GM18868 (cell line): ENCODE data around the gene PARP9.
"Not testable (repeated sequence)": the region's sequence is repeated elsewhere in the genome, so short reads cannot be mapped to it uniquely, and the experiment has no call there.

Experiments used
- ATAC-seq: cut with Tn5 transposase; IDR thresholded peaks from one replicate; pipeline ENCODE4 v1.9.1; 2021; ENCODE audit warnings: mild to moderate bottlenecking, moderate library complexity; ENCODE audit not compliant: unreplicated experiment

PARP9 gene

DNA sequence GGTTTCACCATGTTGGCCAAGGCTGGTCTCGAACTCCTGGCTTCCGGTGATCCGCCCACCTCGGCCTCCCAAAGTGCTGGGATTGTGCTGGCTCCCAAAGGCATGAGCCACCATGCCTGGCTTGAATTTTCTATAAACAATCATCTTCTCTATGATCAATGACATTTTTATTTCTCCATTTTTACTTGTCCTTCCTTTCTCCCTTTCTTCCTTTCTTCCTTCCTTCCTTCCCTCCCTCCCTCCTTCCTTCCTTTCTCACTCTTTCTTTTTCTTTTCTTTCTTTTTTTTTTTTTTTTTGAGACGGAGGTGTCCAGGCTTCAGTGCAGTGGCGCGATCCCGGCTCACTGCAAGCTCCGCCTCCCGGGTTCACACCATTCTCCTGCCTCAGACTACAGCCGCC lies 40.8 kb downstream of the PARP9 start:
- no peak for ATAC-seq

DNA sequence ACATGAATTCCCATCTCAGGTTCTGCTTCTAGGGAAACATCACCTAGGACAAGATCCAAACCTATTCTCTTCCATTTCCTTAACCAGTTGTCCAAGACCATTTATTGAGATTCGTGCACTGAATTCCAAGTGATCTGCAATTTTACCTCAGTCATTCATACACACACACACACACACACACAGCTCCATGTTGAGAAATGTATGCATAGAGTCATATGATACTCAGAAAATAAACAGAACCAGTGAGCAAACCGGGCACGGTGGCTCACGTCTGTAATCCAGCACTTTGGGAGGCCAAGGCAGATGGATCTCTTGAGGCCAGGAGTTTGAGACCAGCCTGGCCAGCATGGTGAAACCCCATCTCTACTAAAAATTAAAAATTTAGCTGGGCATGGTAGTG lies 43.2 kb downstream of the PARP9 start:
- ATAC-seq, result no peak

DNA sequence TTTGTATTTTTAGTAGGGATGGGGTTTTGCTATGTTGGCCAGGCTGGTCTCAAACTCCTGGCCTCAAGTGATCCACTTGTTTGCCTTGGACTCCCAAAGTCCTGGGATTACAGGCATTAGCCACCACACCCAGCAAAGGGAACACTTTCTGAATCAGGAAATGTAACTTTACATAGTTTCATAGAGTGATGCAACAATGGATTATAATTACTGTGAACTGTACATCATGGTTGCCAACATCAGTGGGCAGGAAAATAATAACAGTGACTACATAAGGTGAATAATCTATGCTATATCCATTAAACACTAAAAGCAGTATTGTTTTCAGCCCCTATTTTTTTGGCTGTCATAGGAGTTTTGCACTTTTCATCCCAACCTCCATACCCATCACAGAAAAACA lies 44.4 kb downstream of the PARP9 start:
- no peak for ATAC-seq

DNA sequence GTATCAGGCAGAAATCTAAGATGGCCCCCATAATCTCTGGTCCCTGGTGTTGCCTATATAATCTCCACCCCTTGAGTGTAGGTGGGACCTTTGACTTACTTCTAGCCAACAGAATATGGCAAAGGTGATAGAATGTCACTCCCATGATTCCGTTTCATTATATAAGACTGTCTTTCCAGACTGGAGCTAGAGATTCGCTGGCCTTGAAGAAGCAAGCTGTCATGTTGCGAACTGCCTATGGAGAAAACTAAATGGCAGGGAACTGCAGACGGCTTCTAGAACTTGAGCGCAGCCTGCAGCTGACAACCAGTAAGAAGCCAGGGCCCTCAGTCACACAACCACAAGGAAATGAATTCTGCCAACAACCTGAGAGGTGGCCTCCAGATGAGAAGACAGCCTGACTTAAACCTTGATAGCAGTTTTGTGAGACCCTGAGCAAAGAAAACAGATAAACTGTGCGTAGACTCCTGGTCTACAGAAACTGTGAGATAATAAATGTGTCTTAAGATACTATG lies 47.2 kb downstream of the PARP9 start:
- no peak for ATAC-seq

GRCh38 chr3:122515870-122516269 lies 48.2 kb downstream of the PARP9 start:
- no peak for ATAC-seq

DNA sequence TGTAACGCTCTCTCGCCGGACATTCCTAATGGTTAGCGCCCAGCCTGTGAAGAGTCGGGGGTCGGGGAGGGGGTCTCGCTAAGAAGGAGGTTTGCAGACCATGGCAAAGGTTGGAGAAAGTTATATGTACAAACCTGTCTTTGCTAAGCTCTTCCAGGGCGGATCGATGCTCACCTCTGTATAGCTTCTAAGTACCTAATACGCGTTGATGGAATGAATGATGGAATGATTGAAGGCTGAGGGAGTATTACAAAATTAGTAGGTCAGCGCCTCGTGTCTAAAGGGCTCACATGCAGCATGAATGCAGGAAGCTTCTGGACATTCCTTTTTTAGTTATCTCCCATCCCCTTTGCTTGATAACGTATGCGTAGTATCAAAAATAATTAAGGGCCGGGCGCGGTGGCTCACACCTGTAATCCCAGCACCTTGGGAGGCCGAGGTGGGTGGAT lies 49.1 kb downstream of the PARP9 start:
- no peak for ATAC-seq

DNA sequence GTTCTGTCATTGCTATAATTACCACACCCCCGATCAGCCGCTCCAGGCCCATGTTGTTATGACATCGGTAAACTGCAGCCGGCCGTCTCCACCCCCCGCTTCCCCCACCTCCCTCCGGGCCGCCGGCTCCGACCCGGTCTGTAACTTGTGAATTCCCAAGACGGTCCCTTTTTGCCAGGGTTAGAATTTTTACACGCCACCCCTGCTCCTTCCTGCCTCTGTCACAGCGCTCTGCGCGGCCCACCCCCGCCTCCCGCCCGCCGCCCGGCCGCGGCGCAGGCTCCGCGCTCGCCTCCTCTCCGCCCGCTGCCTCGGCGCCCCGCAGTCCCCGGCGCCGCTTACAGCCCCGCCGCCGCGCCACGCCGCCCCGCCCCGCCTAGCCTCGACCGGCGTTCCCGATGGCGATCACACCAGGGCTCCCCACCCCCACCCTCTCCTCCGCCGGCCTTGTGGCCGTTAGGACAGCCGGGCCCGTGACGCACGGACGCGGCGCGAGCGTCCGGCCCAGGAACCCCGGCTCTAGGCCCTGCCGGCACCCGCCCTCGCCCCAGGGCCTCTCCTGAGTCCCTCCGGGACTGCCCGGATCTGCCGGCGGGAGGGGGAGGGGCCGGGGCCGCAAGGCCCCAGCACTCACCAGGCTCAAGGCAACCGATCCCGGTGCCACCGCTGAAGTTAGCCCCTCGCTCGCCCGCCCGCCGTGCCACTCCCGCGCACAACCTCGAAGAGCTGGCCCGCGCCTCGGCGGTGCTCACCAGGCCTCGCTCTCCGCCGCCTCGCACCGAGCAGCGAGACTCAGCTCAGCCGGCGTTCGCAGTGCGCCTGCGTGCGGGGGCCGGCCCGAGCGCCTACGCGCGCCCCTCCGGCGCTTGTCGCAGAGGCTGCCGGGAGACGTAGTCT lies 49.7 kb downstream of the PARP9 start, which contains the start of gene KPNA1:
KPNA1 (minus strand) TSS at position 817 of the 897 bp plus-strand sequence. CDS start 18,374 bp downstream, outside the sequence.
- ATAC-seq, result peak; percentile 87

GRCh38 chr3:122513386-122514122 lies 50.5 kb downstream of the PARP9 start:
- no peak for ATAC-seq

DNA sequence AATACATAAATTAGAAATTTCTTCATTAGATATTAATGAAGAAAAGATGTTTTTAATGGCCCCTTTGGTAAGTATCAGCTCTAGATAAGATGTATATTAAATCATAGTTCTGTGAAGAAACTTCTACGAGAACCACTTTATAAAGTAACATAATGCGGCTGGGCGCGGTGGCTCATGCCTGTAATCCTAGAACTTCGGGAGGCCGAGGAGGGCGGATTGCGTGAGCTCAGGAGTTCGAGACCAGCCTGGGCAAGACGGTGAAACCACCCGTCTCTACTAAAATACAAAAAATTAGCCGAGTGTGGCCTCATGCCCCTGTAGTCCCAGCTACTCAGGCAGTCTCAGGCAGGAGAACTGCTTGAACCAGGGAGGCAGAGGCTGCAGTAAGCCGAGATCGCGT lies 51.8 kb downstream of the PARP9 start:
- no peak for ATAC-seq

- no peak for ATAC-seq
These were observed 53.1 kb downstream of the PARP9 start for GRCh38 chr3:122510878-122511535.

DNA sequence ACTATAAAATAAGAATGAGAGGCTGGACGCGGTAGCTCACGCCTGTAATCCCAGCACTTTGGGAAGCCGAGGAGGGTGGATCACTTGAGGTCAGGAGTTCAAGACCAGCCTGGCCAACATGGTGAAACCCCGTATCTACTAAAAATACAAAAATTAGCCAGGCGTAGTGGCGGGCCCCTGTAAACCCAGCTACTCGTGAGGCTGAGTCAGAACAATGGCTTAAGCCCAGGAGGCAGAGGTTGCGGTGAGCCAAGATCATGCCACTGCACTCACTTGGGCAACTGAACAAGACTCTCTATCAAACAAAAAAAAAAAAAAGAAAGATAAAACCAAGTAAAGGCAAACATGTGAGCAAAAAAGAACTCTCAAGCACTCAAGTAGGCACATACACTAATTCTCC lies 55.2 kb downstream of the PARP9 start:
- ATAC-seq, result peak; percentile 82

DNA sequence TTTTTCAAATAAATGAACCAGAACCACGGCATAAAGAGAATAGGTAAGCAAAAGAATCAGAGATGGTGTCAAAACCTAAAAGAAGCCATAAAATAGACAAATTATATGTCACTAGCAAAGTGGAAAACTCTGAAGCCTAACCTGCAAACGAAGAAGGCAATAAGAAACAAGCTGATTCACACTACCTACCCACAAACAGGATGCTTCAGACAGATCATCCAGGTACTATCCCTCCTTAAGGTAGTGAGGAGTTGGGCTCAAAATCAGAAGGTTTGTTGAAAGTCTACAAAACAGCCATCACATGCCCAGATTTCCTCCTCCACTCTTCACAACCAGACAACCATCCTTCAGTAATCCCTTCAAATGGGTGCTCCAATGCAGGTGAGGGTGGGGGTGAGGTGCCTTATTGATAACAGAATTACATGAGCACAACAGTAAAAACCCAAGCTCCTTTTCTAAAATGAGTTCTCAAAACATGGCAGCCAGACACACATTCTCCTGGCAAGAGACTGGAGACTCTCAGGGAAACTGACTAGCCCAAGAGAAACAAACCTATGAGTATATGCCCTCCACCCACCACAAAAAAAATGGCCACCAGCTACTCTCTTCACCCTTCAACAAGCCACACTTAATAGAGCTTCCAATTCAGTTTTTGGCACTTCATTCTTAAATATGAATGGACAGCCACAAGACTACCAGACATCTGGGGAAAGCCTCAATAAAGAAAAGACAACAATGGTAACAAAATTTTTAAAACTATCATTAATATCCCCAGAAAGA lies 55.8 kb downstream of the PARP9 start:
- no peak for ATAC-seq

- no peak for ATAC-seq
These were observed 57.6 kb downstream of the PARP9 start for GRCh38 chr3:122506450-122506849.

DNA sequence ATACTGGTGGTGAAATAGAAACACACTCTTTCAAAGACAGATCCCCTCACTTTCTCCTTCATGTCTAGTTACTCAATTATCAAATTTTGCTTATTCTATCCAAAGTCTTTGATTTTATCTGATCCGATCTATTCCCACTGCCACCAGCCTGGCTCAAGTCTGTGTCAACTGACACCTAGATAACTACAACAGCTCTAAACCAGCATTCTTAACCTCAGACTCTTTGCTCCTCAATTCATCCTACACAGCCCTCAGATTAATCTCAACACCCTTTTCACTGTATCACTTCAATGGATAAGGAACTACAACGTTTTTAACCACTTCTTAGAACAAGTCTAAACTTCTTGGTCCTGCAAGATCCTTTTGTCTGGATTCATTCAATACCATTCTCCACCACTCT lies 58.4 kb downstream of the PARP9 start:
- ATAC-seq, result no peak

GRCh38 chr3:122502941-122503340 lies 61.2 kb downstream of the PARP9 start:
- no peak for ATAC-seq

GRCh38 chr3:122502139-122502538 lies 62.0 kb downstream of the PARP9 start:
- no peak for ATAC-seq

DNA sequence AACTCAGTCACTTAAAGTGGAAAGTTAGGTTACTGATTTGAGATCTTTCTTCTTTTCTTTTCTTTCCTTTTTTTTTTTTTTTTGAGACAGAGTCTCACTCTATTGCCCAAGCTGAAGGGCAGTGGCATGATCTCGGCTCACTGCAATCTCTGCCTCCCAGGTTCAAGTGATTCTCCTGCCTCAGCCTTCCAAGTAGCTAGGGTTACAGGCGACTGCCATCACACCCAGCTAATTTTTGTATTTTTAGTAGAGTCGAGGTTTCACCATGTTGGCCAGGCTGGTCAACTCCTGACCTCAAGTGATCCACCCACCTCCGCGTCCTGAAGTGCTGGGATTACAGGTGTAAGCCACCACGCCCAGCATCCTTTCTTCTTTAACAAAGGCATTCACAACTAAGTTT lies 63.1 kb downstream of the PARP9 start:
- not testable (repeated sequence) for ATAC-seq

- no peak for ATAC-seq
These were observed 65.9 kb downstream of the PARP9 start for GRCh38 chr3:122498152-122498551.

- ATAC-seq, result peak; percentile 97
These were observed 66.7 kb downstream of the PARP9 start for GRCh38 chr3:122497425-122497824.

DNA sequence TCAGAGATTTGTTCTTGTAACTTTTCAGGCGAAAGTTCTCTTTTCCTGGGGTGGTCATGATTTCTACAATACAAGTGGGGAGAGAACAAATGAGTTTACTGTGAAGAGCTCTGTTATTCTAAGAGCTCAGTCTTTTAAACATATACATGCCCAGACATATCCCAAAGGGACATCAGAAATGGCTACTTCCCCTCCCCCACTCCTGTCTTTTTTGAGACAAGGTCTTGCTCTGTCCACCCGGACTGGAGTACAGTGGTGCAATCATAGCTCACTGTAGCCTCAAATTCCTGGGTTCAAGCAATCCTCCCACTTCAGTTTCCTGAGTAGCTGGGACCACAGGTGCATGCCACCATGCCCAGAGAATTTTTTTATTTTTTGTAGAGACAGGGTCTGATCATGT lies 67.6 kb downstream of the PARP9 start:
- ATAC-seq, result no peak
